ENCODE data around the gene POLR3A. TPM values are rescaled to one million over a fixed set of nuclear protein-coding genes. Genes with fewer than 3 reads are reported as not detected.

Gene POLR3A
- total RNA-seq, 1 experiment from 2014 or later, result 38.0 TPM

- no CpG with 5 or more reads among the region's 6 CpGs for WGBS (ENCODE audit: extremely low coverage, insufficient read length, low lambda C conversion rate)
- Histone ChIP-seq H2BK5ac (ENCODE audit: insufficient read length, low read length) (no peak overlapping the region), H4K91ac (ENCODE audit: insufficient read length, low read depth, low read length) (no peak overlapping the region), H3K27me3 (ENCODE audit: insufficient read depth, low read length) (no peaks in the 10 kb centered on the region), H3K23ac (ENCODE audit: insufficient read length, low read depth, low read length) (no peak overlapping the region), H2BK12ac (ENCODE audit: insufficient read length, low read depth, low read length) (no peak overlapping the region), H3K18ac (ENCODE audit: insufficient read length, low read depth, low read length) (no peak overlapping the region), H3K4me1 (ENCODE audit: insufficient read depth, low read length) (0 out of 2 replicates have a peak, but pooled peaks cover 2% of the 10 kb centered on the region), H3K9me3 (ENCODE audit: control insufficient read depth, low read depth, low read length) (no peaks in the 10 kb centered on the region), H2AK5ac (ENCODE audit: insufficient read length, low read length) (no peak overlapping the region), H4K8ac (replicated peaks; ENCODE audit: insufficient read length, low read depth, low read length) (no peak overlapping the region), H2BK20ac (ENCODE audit: low read depth, low read length, poor library complexity, severe bottlenecking) (no peak overlapping the region), H2AFZ (ENCODE audit: low read length) (no peak overlapping the region), H3K56ac (ENCODE audit: insufficient read length, low read depth, low read length) (no peak overlapping the region), H3K4me2 (ENCODE audit: insufficient read depth, insufficient read length, low read length) (no peak overlapping the region), H3K79me1 (ENCODE audit: insufficient read depth, low read depth, low read length, poor library complexity, severe bottlenecking) (no peaks in the 10 kb centered on the region), H3K23me2 (ENCODE audit: insufficient read length, low read depth, low read length, poor library complexity, severe bottlenecking) (no peaks in the 10 kb centered on the region), H3K27ac (ENCODE audit: insufficient read length, low read depth, low read length) (no peak overlapping the region), H3K4ac (ENCODE audit: low read depth, low read length) (no peak overlapping the region), H3T11ph (ENCODE audit: low read length) (no peak overlapping the region), H4K20me1 (ENCODE audit: control insufficient read depth, insufficient read depth, insufficient read length) (no peaks in the 10 kb centered on the region), H3K79me2 (ENCODE audit: insufficient read depth, low read length) (no peaks in the 10 kb centered on the region), H4K5ac (ENCODE audit: insufficient read length, low read depth, low read length) (no peak overlapping the region), H2BK15ac (ENCODE audit: low read depth, low read length) (no peak overlapping the region), H2BK120ac (ENCODE audit: low read depth, low read length, poor library complexity, severe bottlenecking) (no peak overlapping the region), H3K9ac (ENCODE audit: extremely low read depth, insufficient read length, low read length) (no peak overlapping the region), H3K14ac (ENCODE audit: insufficient read depth, low read length) (no peak overlapping the region)
- H3K27me3 Mint-ChIP-seq (ENCODE audit: low read depth), result peaks cover 1% of the 10 kb centered on the region
- peaks cover 26 to 35% of the 10 kb centered on the region in 2 experiments for H3K4me1 Mint-ChIP-seq
- H3K4me3 Mint-ChIP-seq, result no peak overlapping the region
- TF ChIP-seq CTCF (conservative IDR thresholded peaks at IDR 0.05), result no peak
- H3K27ac Mint-ChIP-seq, result 0 out of 7 replicates have a peak overlapping the region, but pooled peaks of 1 of the 3 experiments have one; percentile 12
- H3K36me3 Mint-ChIP-seq (ENCODE audit: insufficient read depth in 1 of 3, low read depth in 3 of 3), result no peaks in the 10 kb centered on the region; a peak in 1 of 7 replicates
- no peaks in the 10 kb centered on the region; a peak in 1 of 5 replicates for H3K9me3 Mint-ChIP-seq
- no peak for DNase-seq
Observed at GRCh38 chr10:77941790-77942189, 87.5 kb downstream of the POLR3A start.
